Keratinocyte (primary cell): ENCODE data around the gene ARHGDIB. TPM values are rescaled to one million over a fixed set of nuclear protein-coding genes. Genes with fewer than 3 reads are reported as not detected.

Source experiments
- DNase-seq: peaks from one replicate; pipeline ENCODE4 v3.0.0-alpha.2; 2011; ENCODE audit warnings: low read depth, missing footprints, low spot score
- FAIRE-seq: peaks from 2 replicates; lab custom pipeline; 2011; peaks lifted over from hg19 to GRCh38; lab: Jason Lieb, UNC
- H2AFZ ChIP-seq: 2 replicates; pipeline ENCODE4 v1.6.0; 2012; ENCODE audit warnings: low read length, control low read depth, inconsistent platforms; ENCODE audit not compliant: control insufficient read depth
- H3K27ac ChIP-seq: 2 replicates; pipeline ENCODE4 v1.5.1; 2011; ENCODE audit warnings: low read length; ENCODE audit not compliant: control insufficient read depth, insufficient read depth
- H3K27me3 ChIP-seq: 3 replicates; pipeline ENCODE4 v1.6.0; 2011; ENCODE audit warnings: low read length; ENCODE audit not compliant: control insufficient read depth, insufficient read depth; ENCODE audit errors: extremely low read depth
- H3K36me3 ChIP-seq, 2 experiments: 2 replicates in 1 of 2; 3 replicates in 1 of 2; pipeline ENCODE4 v1.5.1; 2011; ENCODE audit warnings: low read length in 2 of 2, mild to moderate bottlenecking in 1 of 2; ENCODE audit not compliant: control insufficient read depth in 2 of 2, insufficient read depth in 2 of 2; ENCODE audit errors: extremely low read depth in 1 of 2
- H3K4me1 ChIP-seq: 3 replicates; pipeline ENCODE4 v1.5.1; 2011; ENCODE audit warnings: low read length; ENCODE audit not compliant: control insufficient read depth, insufficient read depth; ENCODE audit errors: extremely low read depth
- H3K4me2 ChIP-seq: 3 replicates; pipeline ENCODE4 v1.6.0; 2011; ENCODE audit warnings: low read depth, low read length; ENCODE audit not compliant: control insufficient read depth, insufficient read depth; ENCODE audit errors: extremely low read depth
- H3K4me3 ChIP-seq, 3 experiments: fragments of 200-600 bp in 1 of 3; sonication (generic) in 1 of 3; 2 replicates in 2 of 3; 3 replicates in 1 of 3; pipeline ENCODE4 v1.5.1; 2011 to 2016; ENCODE audit warnings: low read length in 3 of 3, mild to moderate bottlenecking in 3 of 3, control low read depth in 2 of 3, inconsistent platforms in 1 of 3, low read depth in 1 of 3, mixed read lengths in 1 of 3, mixed run types in 1 of 3, moderate library complexity in 1 of 3; ENCODE audit not compliant: control insufficient read depth in 2 of 3, insufficient read depth in 2 of 3; ENCODE audit errors: extremely low read depth in 1 of 3
- H3K79me2 ChIP-seq: 2 replicates; pipeline ENCODE4 v1.6.0; 2012; ENCODE audit warnings: low read length; ENCODE audit not compliant: control insufficient read depth, insufficient read depth
- H3K9ac ChIP-seq: 3 replicates; pipeline ENCODE4 v1.6.0; 2011; ENCODE audit warnings: low read length; ENCODE audit not compliant: control insufficient read depth, insufficient read depth; ENCODE audit errors: extremely low read depth
- H3K9me1 ChIP-seq: 3 replicates; pipeline ENCODE4 v1.6.0; 2011; ENCODE audit warnings: low read length; ENCODE audit not compliant: control insufficient read depth, insufficient read depth; ENCODE audit errors: extremely low read depth
- H3K9me3 ChIP-seq: 2 replicates; pipeline ENCODE4 v1.5.1; 2012; ENCODE audit warnings: low read depth, low read length; ENCODE audit not compliant: control insufficient read depth
- H4K20me1 ChIP-seq: 3 replicates; pipeline ENCODE4 v1.6.0; 2011; ENCODE audit warnings: low read length; ENCODE audit not compliant: control insufficient read depth, insufficient read depth; ENCODE audit errors: extremely low read depth
- EZH2 ChIP-seq: IDR thresholded peaks from one replicate; pipeline ENCODE4 v1.6.1; 2012; ENCODE audit warnings: inconsistent platforms, mild to moderate bottlenecking, low read length, moderate library complexity
- dilution Hi-C: fragments of 300-500 bp; cut with MboI; formaldehyde crosslinking; loops from one replicate; pipeline ENCODE4 v1.7.0; 2020; ENCODE audit warnings: low sequenced_read_pairs; ENCODE audit not compliant: extremely low pct_ligation_motif_present
- polyA plus RNA-seq, 5 experiments: library from polyadenylated mRNA; depleted of rRNA in 3 of 5; stranded (reverse) in 3 of 5; stranded (forward) in 1 of 5; unstranded in 1 of 5; fragments of >200 nt; gene quantifications; 1 replicate in 1 of 5; 2 replicates in 3 of 5; 3 replicates in 1 of 5; pipeline versions ENCODE4 v1.2.1 to v1.2.3, GENCODE V29; 2011 to 2012; ENCODE audit warnings: missing spikeins in 2 of 5, low read depth in 1 of 5, low replicate concordance in 1 of 5
- TF ChIP-seq, protein P1 (sequence below), 3 experiments: IDR thresholded peaks in 1 of 3; conservative IDR thresholded peaks in 1 of 3; optimal IDR thresholded peaks in 1 of 3; 2 replicates in 2 of 3; 3 replicates in 1 of 3; pipeline versions ENCODE3 to v1.5.1; 2011; ENCODE audit warnings: low read length in 3 of 3, mild to moderate bottlenecking in 3 of 3, moderate library complexity in 2 of 3, control low read depth in 1 of 3, inconsistent platforms in 1 of 3; ENCODE audit not compliant: insufficient read depth in 2 of 3; ENCODE audit errors: extremely low read depth in 1 of 3

The ARHGDIB gene
- polyA plus RNA-seq, 1 donor (not counting 4 experiments of a cell fraction or from before 2014, with no cell fraction given), result 164 TPM

DNA sequence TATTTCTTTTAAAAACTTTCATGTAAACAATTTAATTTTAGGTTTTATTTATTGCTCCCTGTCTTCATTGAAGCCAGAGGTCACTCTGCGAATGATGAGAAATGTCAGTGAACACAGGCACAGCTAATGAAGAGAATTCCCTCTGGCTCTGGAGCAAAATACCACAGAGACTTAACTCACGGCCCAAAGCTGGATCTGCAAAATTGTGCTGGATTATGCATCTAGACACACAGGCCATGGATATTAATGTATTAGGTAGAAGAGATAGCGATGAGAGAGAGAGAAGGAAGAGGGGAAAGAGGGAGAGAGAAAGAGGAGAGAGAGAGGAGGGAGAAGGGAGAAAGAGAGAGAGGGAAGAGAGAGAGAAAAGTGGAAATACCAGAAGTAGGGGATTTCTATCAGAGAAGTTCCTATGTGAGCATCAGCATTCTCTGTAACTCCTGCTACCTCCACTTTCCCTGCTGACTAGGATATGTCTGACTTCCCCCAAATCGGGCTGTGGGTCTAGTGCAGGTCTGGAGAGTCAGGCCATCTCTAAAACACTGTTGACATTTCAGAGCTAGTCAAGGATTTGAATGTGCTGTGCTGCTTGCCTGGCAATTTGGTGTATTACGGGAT, 3.7 kb downstream of the ARHGDIB start:
- no peak overlapping the region for H3K27ac ChIP-seq
- H3K4me2 ChIP-seq, result no peak overlapping the region
- TF ChIP-seq, protein P1, sequence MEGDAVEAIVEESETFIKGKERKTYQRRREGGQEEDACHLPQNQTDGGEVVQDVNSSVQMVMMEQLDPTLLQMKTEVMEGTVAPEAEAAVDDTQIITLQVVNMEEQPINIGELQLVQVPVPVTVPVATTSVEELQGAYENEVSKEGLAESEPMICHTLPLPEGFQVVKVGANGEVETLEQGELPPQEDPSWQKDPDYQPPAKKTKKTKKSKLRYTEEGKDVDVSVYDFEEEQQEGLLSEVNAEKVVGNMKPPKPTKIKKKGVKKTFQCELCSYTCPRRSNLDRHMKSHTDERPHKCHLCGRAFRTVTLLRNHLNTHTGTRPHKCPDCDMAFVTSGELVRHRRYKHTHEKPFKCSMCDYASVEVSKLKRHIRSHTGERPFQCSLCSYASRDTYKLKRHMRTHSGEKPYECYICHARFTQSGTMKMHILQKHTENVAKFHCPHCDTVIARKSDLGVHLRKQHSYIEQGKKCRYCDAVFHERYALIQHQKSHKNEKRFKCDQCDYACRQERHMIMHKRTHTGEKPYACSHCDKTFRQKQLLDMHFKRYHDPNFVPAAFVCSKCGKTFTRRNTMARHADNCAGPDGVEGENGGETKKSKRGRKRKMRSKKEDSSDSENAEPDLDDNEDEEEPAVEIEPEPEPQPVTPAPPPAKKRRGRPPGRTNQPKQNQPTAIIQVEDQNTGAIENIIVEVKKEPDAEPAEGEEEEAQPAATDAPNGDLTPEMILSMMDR (optimal IDR thresholded peaks at IDR 0.05 in 1 of 3, IDR thresholded peaks at IDR 0.05 in 1 of 3, conservative IDR thresholded peaks at IDR 0.05 in 1 of 3; ENCODE audit: extremely low read depth in 1 of 3, insufficient read depth in 2 of 3, low read length in 3 of 3), result no peak
- no peak for TF ChIP-seq EZH2
- H3K36me3 ChIP-seq, result peaks cover 0 to 1% of the 10 kb centered on the region in 2 experiments
- H4K20me1 ChIP-seq, result no peaks in the 10 kb centered on the region
- H3K79me2 ChIP-seq, result peaks cover 26% of the 10 kb centered on the region
- no peaks in the 10 kb centered on the region for H3K9me3 ChIP-seq
- H3K4me3 ChIP-seq, result no peak overlapping the region
- H3K9ac ChIP-seq, result no peak overlapping the region
- no peak overlapping the region for H2AFZ ChIP-seq
- DNase-seq (no peak), FAIRE-seq (no peak)
- no peaks in the 10 kb centered on the region for H3K9me1 ChIP-seq
- no peaks in the 10 kb centered on the region for H3K27me3 ChIP-seq
- peaks cover 25% of the 10 kb centered on the region for H3K4me1 ChIP-seq
- dilution Hi-C loops, result no loop called here

DNA sequence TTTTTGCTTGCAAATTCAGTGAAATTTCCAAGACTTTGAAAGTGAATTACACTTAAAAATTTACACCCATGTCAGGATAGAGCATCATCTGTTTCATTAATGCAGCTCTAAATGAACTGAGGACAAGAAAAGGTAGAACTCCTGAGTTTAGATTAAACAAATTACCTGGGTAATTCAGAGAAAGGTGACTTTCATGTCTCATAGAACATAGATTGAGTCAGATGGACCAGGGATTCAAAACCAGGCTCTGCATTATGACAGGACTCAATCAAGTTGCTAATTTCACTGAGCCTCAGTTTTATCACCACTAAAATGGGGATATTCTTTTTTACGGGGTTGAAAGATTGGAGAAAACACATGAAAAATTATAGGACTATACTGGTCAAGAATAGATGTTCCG, 4.5 kb downstream of the ARHGDIB start:
- H4K20me1 ChIP-seq, result no peaks in the 10 kb centered on the region
- dilution Hi-C loops, result no loop called here
- no peak overlapping the region for H3K4me3 ChIP-seq
- no peaks in the 10 kb centered on the region for H3K9me3 ChIP-seq
- TF ChIP-seq, protein P1 (optimal IDR thresholded peaks at IDR 0.05 in 1 of 3, IDR thresholded peaks at IDR 0.05 in 1 of 3, conservative IDR thresholded peaks at IDR 0.05 in 1 of 3; ENCODE audit: extremely low read depth in 1 of 3, insufficient read depth in 2 of 3, low read length in 3 of 3), result no peak
- no peak for TF ChIP-seq EZH2
- FAIRE-seq (no peak), DNase-seq (no peak)
- no peak overlapping the region for H3K9ac ChIP-seq
- peaks cover 0 to 1% of the 10 kb centered on the region in 2 experiments for H3K36me3 ChIP-seq
- H3K27ac ChIP-seq, result no peak overlapping the region
- H3K4me2 ChIP-seq, result no peak overlapping the region
- H3K4me1 ChIP-seq, result peaks cover 27% of the 10 kb centered on the region
- H3K79me2 ChIP-seq, result peaks cover 26% of the 10 kb centered on the region
- H2AFZ ChIP-seq, result no peak overlapping the region
- H3K9me1 ChIP-seq, result no peaks in the 10 kb centered on the region
- H3K27me3 ChIP-seq, result no peaks in the 10 kb centered on the region
